UCSD-AML1 (cell line): Measurements from ENCODE around the gene CNPY1.

ENCODE experiments used
- DNase-seq: peaks from one replicate; lab custom pipeline; 2025; ENCODE audit not compliant: unreplicated experiment; lab: John Stamatoyannopoulos, UW

CNPY1 gene

GRCh38 chr7:155469311-155470185 is 76.8 kb downstream of the CNPY1 start:
- no peak for DNase-seq

DNA sequence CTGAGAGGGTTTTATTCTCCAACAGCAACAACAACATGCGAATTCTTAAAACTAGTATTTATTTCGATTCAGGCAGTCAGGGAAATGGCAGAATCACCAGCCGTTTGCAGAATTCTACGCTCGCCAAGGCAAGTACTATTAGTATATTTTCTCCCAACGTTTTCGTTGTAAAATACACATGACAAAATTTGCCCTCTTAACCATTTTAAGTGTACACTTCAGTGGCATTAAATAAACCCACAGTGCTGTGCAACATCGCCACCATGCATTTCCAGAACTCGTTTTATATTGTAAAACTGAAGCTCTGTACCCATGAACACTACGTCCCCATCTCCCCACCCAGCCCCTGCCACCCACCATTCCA is 77.6 kb downstream of the CNPY1 start:
- no peak for DNase-seq

- DNase-seq: no peak
Observed at GRCh38 chr7:155467846-155468784, 78.2 kb downstream of the CNPY1 start.

DNA sequence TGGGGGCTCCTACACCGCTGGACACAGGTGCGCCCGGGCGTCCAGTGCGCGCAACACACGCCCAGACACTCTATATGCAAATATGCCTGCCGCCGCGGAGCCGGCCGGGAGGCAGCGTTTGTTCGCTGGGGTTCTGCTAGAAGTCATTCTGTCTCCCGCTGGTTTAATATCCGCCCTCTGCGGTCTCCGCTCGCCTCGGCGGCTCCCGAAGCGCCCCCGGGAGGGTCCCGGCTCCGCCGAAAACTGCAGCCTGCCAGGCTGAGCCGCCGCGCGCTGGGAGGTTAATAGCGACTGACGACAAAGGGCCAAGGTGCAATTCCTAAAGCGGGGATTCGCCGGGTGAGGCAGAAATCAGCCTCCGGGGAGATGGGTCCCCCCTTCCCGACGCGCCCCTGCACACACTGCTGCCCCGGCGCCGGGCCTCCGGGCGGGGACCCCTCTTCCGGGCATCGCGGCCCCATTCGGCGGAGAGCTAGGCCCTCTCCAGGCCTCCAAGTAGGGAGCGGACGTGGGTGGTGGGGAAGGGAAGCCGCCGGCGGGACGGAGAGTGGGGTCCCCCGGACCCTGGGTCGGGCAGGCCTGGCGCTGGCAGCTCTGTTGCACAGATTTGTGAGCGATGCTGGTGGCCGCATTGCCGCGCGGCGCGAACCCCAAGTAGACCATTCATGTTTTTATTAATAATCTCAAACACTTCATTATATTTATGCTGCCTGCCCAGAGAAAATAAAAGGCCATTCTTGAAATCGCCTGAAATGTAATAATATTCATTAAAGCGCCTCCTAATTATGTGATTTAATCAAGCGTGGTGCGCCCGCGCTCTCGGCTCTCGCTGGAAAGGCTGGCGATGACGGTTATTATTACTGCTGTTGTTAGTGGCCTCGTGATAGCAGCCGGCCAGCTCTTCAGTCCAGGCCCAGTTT is 79.3 kb downstream of the CNPY1 start:
- DNase-seq: no peak

GRCh38 chr7:155466142-155466813 is 80.1 kb downstream of the CNPY1 start:
- DNase-seq: no peak

DNA sequence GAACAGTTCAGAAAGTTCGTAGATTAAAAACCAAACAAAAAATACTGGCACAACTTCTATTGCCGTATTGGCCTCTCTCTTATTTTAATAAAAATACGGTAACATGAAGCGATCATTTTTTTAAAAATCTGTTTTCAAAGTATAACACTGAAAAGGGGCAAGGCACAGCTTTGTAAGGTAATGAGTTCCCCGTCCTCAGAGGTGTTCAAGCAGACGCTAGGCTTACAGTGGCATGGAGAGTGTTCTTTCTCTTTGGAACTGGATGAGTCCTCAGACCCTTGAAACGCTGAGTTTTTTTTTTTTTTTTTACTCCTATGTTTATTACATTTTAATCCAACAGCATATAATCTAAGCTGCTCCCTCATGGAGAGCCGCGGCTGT is 80.6 kb downstream of the CNPY1 start:
- no peak for DNase-seq

DNA sequence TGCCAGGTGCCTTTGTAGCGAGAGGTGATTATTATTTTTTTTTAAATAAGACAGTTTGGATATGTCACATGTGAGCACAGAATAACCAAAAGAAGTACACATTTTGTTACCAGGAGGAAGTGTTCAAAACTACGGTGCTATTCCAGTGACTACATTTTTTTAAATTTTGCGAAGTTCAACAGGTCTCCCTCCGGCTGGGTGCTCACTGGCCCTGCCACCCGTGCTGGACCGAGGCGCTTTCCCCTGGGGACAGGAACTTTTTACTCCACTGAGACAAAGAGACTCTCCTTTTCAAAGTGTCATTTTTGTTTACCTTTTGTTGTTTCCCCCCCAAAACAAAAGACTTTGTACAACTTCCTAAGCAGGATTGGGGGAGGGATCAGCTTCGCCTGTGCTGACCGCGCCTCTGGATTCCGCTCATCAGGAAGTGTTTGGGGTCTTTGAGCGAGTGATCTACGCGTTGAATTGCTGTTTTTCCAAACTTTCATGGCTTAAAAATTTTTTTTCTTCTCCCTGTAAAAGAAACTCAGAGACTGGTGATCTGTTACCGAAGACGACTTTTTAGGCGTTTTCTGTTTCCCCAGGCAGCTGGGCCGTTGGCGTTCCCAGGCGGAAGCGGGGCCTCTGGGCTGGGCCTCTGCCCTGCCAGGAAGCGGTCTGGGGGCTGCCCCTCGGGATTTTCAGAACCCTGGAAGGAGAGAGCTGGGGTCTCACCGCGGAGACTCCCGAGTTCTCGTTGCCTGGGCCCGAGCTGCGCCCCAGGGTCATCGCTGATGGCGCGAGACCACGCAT is 81.2 kb downstream of the CNPY1 start:
- DNase-seq: no peak

GRCh38 chr7:155464183-155464582 is 82.2 kb downstream of the CNPY1 start:
- no peak for DNase-seq

DNA sequence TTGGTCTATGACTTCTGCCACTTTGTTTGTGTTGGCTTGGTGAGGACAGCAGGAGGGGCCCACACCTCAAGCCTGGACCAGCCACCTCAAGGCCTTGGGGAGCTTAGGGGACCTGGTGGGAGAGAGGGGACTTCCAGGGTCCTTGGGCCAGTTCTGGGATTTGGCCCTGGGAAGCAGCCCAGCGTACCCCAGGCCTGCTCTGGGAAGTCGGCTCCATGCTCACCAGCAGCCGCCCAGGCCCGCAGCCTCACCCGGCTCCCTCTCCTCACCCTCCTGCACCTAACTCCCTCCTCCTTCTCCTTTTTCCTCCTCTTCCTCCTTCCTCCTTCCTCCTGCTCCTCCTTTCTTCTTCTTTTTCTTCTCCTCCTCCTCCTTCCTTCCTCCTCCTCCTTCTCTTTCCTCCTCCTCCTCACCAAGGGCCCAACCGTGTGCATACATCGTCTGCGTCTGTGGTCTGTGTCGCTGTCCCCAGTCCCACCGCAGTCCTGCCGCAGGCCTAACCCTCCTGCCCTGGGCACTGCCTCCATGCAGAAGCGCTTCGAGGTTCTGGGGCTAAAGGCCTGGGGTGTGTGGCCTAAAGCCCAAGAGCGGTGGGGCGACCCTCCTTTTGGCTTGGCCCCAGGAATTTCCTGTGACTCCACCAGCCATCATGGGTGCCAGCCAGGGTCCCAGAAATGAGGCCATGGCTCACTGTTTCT is 83.1 kb downstream of the CNPY1 start:
- no peak for DNase-seq

DNA sequence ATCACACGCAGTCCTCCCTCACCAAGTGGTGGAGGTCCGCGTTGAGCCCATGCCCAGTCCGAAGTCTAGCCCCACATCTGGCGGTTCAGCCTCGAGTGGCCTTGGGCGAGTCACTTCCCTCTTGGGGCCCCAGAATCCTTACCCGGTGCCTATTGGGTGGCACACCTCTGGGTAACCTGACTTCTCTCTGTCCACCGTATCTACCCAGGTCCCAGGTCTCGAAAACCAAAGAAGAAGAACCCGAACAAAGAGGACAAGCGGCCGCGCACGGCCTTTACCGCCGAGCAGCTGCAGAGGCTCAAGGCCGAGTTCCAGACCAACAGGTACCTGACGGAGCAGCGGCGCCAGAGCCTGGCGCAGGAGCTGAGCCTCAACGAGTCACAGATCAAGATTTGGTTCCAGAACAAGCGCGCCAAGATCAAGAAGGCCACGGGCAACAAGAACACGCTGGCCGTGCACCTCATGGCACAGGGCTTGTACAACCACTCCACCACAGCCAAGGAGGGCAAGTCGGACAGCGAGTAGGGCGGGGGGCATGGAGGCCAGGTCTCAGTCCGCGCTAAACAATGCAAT is 84.1 kb downstream of the CNPY1 start:
- no peak for DNase-seq

GRCh38 chr7:155461631-155462030 is 84.7 kb downstream of the CNPY1 start:
- no peak for DNase-seq

DNA sequence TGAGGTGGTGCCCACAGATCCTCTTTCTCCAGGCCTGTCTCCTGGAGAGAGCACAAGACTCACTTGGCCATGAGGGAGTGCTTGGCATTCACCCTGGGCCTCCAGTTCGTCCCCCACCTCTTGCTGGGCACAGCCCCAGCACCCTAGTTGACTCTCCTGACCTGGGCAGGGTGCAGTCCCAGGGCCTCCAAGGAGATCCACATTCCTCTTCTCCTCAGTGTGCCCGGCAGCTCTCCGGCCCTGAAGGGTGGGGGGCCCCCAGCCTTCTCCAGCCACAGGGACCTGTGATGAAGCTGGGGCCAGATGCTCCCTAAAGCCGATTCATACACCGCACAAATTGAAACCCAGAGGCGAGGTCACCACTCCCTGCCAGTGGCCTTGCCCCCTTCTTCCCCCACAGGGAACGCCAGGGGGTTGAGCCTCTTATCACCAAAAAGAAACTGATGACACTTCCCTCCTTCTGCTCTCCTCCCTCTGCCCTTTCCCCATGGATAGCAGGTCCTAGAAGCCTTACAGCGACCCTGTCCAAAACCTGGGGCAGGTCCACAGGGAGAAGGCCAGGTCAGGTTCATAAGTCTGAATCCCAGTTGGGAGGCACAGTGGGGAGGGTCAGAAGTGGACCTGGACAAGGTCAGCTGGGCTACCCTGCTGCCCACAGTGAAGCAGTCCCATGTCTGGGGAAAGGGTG is 85.3 kb downstream of the CNPY1 start:
- no peak for DNase-seq

GRCh38 chr7:155459700-155460461 is 86.5 kb downstream of the CNPY1 start:
- DNase-seq: no peak

DNA sequence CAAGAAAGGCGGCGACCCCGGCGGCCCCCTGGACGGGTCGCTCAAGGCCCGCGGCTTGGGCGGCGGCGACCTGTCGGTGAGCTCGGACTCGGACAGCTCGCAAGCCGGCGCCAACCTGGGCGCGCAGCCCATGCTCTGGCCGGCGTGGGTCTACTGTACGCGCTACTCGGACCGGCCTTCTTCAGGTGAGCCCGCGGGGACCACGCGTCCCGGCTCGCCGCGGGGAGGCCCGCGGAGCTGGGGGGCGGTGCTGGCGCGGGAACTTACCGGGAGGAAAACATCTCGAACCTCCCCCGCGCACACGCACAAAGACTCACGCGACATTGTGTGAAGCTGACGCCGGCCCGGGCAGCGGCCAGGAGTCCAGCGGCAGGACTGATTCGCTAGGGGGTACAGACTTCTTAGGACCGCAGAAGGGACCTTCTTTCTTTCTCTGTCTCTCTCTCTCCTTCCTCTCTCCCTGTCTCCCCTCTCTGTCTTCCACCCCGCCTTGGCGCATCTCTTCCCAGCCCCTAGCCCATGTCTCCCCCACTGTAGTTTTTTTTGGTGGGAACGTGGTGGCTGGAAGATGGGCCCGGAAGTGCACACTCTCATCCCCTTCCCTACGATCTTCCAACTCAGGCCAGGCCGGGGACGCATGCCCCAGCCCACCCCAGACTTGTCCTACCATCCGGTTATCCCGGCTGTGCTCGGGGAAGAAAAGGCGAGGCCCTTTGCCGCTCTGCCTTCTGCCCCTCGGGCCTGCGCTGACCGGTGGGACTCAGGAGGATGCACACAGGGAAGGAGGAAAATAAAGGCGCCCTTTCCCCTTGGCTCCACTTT is 87.3 kb downstream of the CNPY1 start:
- no peak for DNase-seq

GRCh38 chr7:155458111-155458877 is 88.1 kb downstream of the CNPY1 start, which contains the start of gene EN2:
Gene EN2 (plus strand): TSS chr7:155458129. CDS start chr7:155458378, 249 bp downstream.
- no peak for DNase-seq
